NCI-H345 treated with DMSO at 0.1 percent for 48 hours (cell line): ENCODE measurements around the gene MCCC1.
"Not testable (repeated sequence)": the region's sequence is repeated elsewhere in the genome, so short reads cannot be mapped to it uniquely, and the experiment has no call there.

Experiments
- DNase-seq: peaks from one replicate; lab custom pipeline; 2025; ENCODE audit not compliant: unreplicated experiment; lab: John Stamatoyannopoulos, UW

MCCC1 gene

GRCh38 chr3:183050706-183051105 is 48.6 kb downstream of the MCCC1 start:
- no peak for DNase-seq

- no peak for DNase-seq
Observed at GRCh38 chr3:183046883-183047282, 52.4 kb downstream of the MCCC1 start.

GRCh38 chr3:183044547-183045229 is 54.6 kb downstream of the MCCC1 start:
- DNase-seq = no peak

GRCh38 chr3:183038757-183039156 is 60.5 kb downstream of the MCCC1 start:
- no peak for DNase-seq

GRCh38 chr3:183038221-183038620 is 61.1 kb downstream of the MCCC1 start:
- no peak for DNase-seq

GRCh38 chr3:183033746-183034145 is 65.5 kb downstream of the MCCC1 start:
- DNase-seq = no peak

GRCh38 chr3:183032880-183033555 is 66.3 kb downstream of the MCCC1 start:
- DNase-seq = no peak

GRCh38 chr3:183031826-183032225 is 67.5 kb downstream of the MCCC1 start:
- DNase-seq = no peak

GRCh38 chr3:183028416-183028815 is 70.9 kb downstream of the MCCC1 start:
- DNase-seq = no peak

GRCh38 chr3:183027276-183027675 is 72.0 kb downstream of the MCCC1 start:
- DNase-seq = no peak

- DNase-seq = no peak
Observed at GRCh38 chr3:183022936-183023516, 76.3 kb downstream of the MCCC1 start.

GRCh38 chr3:183018421-183019192 is 80.7 kb downstream of the MCCC1 start:
- DNase-seq = no peak

- no peak for DNase-seq
Observed at GRCh38 chr3:183015185-183015584, 84.1 kb downstream of the MCCC1 start.

GRCh38 chr3:183013856-183014255 is 85.4 kb downstream of the MCCC1 start:
- no peak for DNase-seq

- DNase-seq = no peak
Observed at GRCh38 chr3:183013074-183013473, 86.2 kb downstream of the MCCC1 start.

- DNase-seq = no peak
Observed at GRCh38 chr3:183008800-183009199, 90.5 kb downstream of the MCCC1 start.

GRCh38 chr3:183008303-183008702 is 91.0 kb downstream of the MCCC1 start:
- no peak for DNase-seq

- no peak for DNase-seq
Observed at GRCh38 chr3:183006396-183007002, 92.8 kb downstream of the MCCC1 start.

GRCh38 chr3:182999767-183000166 is 99.5 kb downstream of the MCCC1 start:
- DNase-seq = no peak

GRCh38 chr3:182993486-182994201 is 105.7 kb downstream of the MCCC1 start:
- not testable (repeated sequence) for DNase-seq

GRCh38 chr3:182989566-182989965 is 109.7 kb downstream of the MCCC1 start:
- DNase-seq = no peak
